Activated CD8-positive, alpha-beta memory T cell treated with anti-CD3 and anti-CD28 coated beads, Interleukin-2, amount 50 U/mL, for 4 hours (primary cell): Measurements from ENCODE around the gene HIPK2.
"Not testable (repeated sequence)": the region's sequence is repeated elsewhere in the genome, so short reads cannot be mapped to it uniquely, and the experiment has no call there.

Experiments used
- DNase-seq: peaks from one replicate; pipeline ENCODE4 v3.0.0-alpha.2; 2020

The HIPK2 gene

DNA sequence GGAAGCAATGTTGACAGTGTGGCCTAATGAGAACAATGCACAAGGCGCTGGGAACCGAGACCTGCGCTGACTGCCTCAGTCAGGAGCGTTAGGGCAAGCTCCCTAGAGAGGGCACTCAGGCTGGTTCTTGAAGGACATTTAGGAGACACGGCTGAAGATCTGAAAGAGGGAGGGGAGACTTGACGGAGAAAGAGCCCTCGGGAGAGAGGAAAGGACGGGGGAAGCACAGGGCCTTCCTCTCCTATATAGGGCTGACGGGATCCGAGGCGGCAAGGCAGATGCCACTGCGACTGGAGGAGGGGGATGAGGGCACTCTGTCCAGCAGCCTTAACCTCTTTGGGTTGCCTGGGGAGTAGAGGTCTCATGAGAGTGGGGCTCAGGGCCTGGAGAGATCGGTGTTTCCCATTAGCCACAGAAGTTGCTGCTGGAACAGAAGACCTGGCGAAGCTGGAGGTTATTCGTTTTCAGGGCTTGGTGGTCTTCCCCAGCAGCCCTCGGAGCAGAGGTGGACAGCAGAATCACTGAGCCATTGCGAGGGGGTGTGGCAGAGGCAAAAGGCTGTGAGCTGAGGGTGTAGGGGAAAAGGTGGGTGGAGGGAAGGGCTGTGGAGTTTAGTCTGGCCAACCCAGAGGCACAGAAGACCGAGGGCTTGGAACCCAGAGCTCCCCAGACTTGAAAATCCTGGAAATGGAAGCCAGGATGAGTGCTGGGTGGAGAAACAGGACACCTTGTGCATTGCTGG lies 218.3 kb downstream of the HIPK2 start:
- DNase-seq = no peak

DNA sequence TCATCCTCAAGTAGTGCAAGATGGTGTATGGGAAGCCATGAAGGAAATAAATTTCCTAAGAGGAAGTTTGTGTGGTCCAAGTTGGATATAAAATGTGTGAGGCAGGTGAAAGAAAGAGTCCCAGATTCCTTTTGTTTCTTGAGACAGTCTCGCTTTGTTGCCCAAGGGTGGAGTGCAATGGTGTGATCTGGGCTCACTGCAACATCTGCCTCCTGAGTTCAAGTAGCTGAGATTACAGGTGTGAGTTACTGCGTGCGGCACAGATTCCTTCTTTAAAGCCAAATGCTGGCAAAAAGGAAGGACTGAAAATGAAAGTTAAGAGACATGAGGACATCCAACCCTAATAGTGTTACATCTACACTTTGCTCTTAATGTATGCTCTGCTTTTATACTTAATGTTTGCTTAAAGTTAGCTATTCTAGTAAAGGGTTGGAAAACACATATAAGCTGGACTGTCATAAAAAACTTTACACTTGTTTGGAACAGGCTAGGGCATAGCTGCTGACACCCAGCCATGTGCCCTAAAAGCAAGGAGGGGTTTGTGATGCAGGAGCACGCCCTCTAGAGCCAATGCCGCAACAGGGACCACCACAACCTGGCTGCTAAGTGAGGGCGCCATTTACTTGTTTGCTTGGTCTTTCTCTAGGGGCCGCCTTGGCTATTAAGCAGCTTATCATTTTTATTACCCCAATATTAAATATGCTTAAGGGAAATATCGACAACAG lies 219.8 kb downstream of the HIPK2 start:
- no peak for DNase-seq

DNA sequence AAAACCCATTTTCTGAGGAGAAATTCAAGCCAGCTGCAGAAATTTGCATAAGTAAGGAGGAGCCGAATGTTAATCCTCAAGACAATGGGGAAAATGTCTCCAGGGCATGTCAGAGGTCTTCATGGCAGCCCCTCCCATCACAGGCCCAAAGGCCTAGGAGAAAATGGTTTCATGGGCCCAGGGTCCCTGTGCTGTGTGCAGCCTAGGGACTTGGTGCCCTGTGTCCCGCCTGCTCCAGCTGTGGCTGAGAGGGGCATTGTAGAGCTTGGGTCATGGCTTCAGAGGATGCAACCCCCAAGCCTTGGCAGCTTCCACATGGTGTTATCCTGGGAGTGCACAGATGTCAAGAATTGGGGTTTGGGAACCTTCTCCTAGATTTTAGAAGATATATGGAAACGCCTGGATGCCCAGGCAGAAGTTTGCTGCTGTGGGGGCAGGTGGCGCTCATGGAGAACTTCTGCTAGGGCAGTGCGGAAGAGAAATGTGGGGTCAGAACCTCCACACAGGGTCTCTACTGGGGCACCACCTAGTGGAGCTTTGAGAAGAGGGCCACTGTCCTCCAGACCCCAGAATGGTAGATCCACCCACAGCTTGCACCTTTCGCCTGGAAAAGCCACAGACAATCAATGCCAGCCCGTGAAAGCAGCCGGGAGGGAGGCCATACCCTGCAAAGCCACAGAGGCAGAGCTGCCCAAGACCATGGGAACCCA lies 223.7 kb downstream of the HIPK2 start:
- DNase-seq = not testable (repeated sequence)

DNA sequence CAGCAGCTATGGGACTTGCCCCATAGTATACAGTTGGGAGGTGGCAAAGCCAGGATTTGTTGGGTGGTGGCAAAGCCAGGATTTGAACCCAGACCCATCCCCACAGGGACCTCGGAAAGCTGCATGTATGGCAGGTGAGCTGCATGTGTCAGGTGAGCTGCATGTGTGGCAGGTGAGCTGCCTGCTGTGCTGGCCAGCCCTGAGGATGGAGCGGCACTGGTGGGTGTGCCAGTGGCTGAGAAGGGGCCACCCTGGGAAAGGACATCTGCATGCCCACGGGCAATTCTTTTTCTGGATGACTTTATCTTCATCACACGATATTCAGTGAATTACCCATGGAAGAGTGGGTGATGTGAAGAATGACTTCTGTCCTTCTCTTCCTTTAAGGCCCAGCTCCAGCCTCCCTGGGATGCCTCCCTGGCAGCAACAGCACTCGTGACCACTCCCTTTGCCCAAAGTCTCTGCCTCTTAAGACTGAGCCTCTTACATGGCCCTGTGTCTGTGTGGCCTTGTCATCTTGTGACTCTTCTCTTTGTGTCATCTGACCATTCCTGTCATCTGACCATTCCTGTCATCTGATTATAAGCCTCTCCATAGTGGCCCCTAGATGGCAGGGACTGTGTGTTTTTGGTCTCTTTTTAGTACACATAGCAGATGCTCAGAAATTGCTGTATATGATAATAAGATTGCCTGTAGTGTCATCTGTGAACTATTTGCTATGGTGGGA lies 229.3 kb downstream of the HIPK2 start:
- no peak for DNase-seq

DNA sequence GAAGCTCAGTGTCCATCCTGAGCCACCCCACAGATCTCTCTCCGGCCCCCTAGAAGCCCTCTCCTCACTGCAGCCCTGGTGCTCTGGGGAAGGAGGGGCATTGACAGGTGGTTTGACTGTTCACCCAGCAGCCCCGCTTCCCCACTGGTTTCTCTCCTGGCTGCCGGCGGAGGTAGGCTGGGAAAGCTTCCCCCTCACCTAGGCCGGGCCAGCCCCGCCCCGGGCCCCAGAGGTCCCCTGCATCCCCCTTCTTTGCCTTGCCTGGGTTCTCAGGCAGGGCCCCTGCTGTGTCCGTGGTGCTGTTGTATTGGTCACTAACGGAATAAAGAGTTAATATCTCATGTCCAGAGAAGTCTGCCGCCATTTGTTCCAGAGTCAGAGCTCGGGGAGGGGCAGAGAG lies 233.2 kb downstream of the HIPK2 start:
- no peak for DNase-seq

DNA sequence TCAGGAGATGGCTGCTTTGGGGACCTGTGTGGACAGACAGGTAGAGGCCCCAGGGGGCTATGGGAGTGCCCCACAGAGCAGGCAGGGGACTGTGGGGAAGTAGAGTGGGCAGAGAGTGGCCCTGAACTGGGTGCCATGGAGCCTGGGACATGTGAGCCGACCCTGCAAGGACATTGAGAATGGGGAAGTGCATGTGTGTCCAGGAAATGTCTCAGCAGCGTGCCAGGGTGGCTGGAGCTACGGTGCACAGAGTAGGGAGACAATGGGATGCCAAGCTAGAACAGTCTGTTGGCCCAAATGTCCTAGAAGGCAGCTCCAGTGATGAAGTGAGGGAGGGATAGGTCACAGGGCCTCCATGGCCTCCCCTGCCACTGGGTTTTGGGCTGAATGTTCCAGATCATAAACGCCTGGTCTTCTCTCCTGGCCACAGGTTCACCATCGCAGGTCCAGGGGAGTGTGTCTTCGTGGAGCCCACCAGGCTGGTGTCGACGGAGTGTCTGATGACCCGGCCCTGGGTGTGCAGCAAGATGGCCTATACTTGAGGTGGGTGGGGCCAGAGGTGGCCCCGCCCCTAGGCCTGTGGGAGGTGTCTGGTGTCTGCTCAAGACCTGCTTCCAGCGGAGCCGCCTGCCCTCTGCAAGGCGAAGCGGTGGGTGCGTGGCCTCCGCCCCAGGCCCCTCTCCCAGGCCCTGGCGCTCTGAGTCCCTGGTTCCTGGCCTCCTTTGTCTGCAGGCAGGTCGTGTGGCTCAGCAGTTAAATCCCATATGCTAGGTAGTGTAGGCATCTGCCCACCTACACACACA lies 233.8 kb downstream of the HIPK2 start:
- DNase-seq = no peak

DNA sequence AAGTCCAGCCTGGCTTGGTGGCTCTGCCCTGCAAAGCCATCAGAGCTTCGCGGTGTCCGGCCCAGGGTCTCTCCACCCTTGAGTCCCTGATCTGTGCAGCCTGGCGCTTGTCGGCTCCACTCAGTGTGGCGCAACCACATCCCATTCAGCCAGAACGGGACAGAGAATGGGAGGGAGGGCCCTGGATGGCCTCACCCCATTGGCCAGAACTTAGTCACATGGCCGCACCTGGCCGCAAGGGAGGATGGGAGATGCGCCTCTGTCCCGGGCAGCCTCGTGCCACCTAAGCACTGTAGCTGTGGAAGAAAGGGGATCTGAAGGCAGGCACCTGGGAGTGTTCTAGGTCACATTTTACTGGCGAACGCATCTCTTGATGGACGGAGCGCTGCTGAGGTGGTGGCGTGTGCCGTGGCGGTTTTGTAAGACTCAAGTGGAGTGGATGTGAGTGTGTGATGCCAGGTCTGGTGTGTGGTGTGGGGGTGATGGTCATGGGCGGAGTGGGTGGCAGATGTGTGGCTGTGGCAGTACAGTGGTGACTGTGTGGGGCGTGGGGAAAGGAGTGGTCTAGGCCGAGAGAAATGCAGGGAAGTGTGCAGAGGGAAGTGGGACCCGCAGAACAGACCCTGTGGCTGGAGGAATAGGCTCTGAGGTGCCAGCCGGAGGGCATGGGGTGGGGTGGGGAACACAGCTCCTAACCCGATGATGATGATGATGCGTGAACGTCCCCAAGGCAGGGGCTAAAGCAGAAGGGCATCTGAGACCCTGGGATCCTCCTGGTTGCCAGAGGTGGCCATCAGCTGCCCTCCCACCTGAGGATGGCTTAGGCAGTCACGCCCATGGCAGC lies 235.3 kb downstream of the HIPK2 start:
- no peak for DNase-seq

DNA sequence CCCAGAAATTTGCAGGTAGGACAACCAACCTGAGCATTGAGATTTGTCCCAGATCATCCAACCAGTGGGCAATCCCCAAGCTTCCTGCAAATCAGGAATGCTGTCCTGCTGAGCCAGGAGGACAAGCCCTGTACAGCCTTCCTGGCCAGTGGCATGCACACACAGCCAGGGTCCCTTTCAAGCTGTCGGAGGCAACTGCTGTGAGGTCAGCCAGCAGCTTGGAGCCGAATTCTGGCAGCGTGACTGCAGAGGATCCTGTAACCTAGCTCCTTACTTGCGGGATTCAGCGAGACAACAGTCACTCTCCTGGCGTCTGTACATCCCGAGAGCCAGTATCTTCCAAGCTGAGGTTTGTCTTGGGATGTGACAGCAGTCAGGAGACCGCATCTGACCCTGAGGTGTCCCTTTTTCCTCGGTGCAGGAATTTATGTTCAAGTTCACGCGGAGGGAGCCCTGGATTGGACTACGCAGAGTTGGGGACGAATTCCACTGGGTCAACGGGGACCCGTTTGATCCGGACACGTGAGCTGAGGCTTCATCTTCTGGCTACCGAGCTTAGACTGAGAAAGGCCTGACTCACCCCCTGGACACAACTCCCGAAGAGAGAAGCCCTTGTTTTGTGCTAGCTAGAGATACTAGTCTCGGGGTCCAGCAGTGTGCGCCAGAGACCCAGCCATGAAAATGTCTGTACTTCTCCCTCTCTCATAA lies 236.0 kb downstream of the HIPK2 start:
- DNase-seq = no peak

DNA sequence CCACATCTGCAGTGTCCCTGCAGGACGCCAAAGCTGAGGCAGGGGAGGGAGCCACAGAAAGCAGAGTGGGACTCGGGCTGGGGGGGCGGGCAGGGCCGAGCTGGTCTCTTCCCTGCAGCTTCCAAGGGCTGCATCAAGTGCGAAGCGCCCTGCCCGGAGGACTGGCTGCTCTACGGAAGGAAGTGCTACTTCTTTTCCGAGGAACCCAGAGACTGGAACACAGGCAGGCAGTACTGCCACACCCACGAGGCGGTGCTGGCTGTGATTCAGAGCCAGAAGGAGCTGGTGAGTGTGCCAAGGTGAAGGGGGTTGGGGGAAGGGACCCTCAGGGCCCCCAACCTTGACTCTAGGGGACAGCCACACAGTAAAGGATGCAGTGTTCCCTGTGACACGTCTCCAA lies 237.6 kb downstream of the HIPK2 start:
- no peak for DNase-seq

DNA sequence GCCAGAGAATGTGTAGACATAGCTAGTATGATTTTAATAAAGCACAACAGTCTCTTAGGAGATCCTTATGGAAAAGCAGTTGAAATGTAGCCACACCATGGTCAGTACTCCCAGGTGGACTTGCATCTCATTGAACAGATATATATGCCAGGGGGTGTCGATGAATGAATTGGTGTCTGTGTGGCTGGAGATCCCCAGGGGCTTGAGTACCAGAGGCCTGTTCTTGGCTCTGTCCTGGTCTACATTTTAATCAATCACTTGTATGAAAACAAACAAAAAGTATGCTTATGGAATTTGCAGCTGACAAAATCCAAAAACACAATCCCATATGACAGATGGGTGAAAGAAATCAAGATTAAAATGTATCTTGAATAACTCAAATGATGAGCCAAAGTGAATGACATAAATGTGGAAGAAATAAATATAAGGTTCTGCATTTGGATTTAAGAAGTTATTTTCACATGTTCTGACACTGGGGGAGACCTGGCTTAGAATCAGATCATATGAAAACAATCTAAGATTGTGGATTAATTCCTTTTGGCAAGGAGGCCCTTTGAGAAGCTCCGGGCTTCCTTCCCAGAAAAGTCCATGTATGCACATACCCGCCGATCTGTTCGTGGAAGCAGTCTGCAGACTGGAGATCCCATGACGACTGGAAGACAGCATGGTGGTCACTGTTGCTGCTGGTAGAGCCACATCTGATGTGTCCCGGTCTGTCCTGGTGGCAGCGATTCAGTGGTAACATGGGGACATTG lies 238.7 kb downstream of the HIPK2 start:
- DNase-seq = no peak

DNA sequence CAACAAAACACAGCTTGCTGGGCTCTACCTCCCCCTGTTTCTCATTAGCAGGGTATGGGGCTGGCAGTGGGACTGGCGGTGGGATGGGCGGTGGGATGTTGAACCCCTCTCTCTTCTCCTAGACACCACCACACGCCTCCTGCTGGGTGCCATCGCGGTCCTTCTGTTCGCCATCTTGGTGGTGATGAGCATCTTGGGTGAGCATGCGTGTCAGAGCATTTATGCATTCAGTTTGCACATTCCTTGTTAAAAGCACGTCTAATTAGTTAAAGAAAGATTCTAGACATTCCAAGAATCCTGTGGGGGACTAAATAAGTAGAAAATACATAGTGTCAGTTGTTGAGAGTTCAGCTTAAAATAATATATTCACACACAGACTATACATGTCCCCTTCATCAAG lies 241.6 kb downstream of the HIPK2 start:
- no peak for DNase-seq

DNA sequence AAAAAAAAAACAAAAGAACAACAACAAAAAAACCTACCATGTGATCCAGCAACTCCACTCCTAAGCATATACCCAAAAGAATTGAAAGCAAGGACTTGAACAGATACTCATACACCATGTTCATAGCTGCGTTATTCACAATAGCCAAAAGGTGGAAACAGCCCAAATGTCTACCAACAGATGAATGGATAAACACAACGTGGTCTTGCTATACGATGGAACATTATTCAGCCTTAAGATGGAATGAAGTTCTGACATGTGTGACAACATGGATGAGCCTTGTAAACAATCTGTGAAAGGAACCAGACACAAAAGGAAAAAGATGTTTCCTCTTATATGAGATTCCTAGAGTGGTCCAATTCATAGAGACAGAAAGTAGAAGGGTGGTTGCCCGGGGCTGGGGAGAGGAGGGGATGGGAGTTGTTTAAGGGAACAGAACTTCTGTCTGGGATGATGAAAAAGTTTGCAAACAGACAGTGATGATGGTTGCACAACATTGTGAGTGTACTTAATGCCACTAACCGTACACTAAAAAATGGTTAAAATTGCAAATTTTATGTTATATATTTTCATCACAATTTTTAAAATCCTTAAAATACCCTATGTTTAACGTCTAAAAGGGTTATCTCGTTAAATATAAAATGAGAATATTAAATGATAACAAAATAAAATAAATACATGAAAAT lies 242.7 kb downstream of the HIPK2 start:
- DNase-seq = no peak

DNA sequence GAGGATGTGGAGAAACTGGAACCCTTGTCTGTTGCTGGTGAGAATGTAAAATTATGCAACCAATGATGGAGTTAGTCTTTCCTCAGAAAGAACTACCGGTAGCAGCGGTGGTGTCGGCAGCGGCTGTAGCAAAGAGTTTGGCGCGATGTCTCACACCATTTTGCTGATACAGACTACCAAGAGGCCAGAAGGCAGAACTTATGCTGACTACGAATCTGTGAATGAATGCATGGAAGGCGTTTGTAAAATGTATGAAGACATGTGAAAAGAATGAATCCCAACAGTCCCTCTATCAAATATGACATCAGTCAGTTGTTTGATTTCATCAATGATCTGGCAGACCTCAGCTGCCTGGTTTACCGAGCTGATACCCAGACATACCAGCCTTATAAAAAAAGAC lies 243.7 kb downstream of the HIPK2 start:
- DNase-seq = no peak

DNA sequence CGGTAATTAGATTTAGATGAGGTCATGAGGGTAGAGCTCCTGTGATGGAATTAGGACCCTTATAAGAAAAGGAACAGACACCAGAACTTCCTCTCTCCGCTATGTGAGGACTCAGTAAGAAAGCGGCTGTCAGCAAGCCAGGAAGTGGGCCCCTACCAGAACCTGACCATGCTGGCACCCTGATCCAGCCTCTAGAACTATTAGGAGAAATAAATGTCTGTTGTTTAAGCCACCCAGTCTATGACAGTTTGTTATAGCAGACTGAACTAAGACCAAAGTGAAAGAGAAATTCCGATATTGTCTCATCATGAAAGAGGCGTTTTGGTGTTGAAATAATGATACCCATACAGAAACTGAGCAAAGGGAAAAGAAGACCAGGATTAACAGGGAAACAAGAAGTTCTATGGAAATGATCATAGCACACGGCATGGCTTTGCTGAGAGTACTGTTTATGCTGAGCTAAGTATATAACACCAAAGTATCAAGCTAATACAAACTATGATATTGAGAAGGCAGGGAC lies 245.1 kb downstream of the HIPK2 start:
- no peak for DNase-seq

DNA sequence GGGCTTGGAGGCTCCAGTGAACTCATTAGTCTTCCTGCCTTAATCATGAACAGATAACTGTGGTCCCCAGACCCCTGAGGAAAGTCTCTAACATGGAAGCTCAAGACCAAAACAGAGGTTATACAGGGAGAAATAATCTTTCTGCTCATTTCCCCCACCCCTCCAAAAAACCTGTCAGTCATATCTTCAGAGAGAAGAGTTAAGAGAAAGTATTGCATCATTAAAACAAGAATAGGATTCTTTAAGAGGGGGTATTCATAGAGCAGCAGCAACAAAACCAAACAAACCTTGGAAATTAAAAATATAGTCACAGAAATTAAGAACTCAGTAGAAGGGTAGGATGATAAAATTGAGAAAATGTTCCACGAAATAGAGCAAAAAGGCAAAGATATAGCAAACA lies 246.7 kb downstream of the HIPK2 start:
- DNase-seq = no peak

DNA sequence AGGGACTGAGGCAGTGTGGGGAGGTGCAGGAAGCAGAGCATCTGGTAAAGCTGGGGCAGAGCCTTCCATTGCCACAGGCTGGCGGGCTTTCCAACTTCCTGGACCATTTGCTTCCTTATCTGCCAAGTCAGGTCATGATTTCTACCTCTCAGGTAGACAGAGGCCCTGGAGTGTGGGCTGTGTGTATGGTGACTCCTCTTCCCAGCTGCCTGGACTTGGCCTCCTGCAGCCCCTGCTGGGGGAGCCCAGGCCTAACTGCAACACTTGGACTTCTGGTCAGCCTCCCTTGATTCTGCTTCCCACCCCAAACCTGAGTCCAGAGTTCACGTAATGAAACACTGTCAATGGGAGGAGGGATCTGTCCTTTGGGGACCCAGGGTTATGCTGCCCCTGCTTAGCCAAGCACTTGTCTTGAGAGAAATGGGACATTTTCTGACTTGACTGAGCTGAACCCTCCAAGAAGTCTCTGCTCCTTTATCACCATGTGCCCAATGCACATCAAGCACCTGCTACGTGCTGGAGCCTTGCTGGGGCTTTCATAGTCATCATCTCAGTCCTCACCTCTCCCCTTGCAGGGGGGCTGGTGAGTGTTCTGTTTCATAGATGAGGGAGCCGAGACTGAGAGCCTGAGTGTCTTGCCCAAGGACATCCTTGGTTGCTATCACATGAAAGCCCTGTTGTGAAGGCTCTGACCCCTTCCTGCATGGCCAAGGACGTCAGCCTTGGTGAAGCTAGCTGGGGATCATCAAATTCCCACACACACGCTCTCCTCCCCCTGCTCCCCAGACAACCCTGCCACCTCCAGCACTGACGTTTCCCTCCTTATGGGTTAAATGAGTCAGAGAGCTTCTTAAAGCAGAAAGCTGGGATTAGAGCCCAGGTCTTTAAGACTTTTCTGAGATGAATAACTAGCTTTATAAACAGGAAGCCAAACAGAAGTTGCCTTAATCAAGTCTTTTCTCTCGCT lies 250.9 kb downstream of the HIPK2 start:
- DNase-seq = no peak

DNA sequence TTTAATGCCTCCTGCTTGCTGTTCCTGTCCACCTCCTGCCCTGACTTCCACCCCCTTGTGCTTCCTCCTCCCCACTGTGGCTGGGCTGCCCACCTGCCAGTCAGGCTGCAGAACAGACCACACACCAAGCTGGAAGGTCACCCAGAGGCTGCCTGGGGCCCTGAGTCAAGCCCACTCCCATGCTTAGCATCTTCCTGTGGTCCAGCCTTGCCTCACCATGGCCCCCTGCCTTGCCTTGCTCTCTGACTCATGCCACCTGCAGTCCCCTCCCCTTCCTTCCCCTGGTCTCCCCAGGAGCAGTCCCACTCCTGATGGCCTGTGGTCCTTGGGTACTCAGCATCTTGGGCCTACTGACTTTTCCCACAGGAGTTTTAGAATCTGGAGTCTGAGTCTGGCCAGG lies 252.0 kb downstream of the HIPK2 start:
- no peak for DNase-seq

DNA sequence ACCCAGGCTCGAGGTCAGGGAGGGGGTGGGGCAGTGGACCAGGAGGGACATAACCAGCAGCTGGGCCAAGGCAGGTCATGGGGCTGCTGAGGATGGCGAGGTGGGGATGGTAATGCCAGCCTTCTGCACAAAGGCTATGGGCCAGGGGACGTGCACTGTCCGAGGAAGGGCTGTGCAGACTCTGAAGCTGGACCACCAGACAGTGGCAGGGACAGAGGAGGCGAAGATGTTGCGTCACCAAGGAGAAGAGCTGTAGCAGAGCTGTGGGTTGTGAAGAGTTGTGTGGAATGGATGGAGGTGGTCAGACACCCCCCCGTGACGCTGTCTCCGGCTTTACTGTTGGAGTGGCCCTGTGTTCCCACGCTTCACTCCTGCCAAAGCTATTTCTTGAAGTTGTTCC lies 252.6 kb downstream of the HIPK2 start:
- DNase-seq = no peak
